ENCODE results near the gene CCDC149.
"Not testable (repeated sequence)": the region's sequence is repeated elsewhere in the genome, so short reads cannot be mapped to it uniquely, and the experiment has no call there.

The CCDC149 gene

GRCh38 chr4:24917076-24917856 is 4.4 kb upstream of the CCDC149 start:
- no peak for DNase-seq (ENCODE audit: low read depth)

- DNase-seq (ENCODE audit: low read depth): no peak
These were observed 2.5 kb upstream of the CCDC149 start for GRCh38 chr4:24915121-24915922.

- no peak for DNase-seq (ENCODE audit: low read depth)
These were observed 1.6 kb upstream of the CCDC149 start for GRCh38 chr4:24914460-24914859.

- no peak for DNase-seq (ENCODE audit: low read depth)
These were observed 260 bp upstream of the CCDC149 start for GRCh38 chr4:24913119-24913485.

GRCh38 chr4:24910499-24910898 is 2.3 kb downstream of the CCDC149 start:
- DNase-seq (ENCODE audit: low read depth): no peak

GRCh38 chr4:24909606-24910005 is 3.2 kb downstream of the CCDC149 start:
- DNase-seq (ENCODE audit: low read depth): not testable (repeated sequence)

- no peak for DNase-seq (ENCODE audit: low read depth)
These were observed 15.2 kb downstream of the CCDC149 start for GRCh38 chr4:24897639-24898038.

GRCh38 chr4:24896977-24897376 is 15.9 kb downstream of the CCDC149 start:
- DNase-seq (ENCODE audit: low read depth): no peak

GRCh38 chr4:24896056-24896455 is 16.8 kb downstream of the CCDC149 start:
- no peak for DNase-seq (ENCODE audit: low read depth)

GRCh38 chr4:24895461-24895860 is 17.4 kb downstream of the CCDC149 start:
- DNase-seq (ENCODE audit: low read depth): no peak

- no peak for DNase-seq (ENCODE audit: low read depth)
These were observed 18.0 kb downstream of the CCDC149 start for GRCh38 chr4:24894846-24895245.

- no peak for DNase-seq (ENCODE audit: low read depth)
These were observed 18.6 kb downstream of the CCDC149 start for GRCh38 chr4:24894243-24894642.

GRCh38 chr4:24892778-24893177 is 20.1 kb downstream of the CCDC149 start:
- DNase-seq (ENCODE audit: low read depth): no peak

GRCh38 chr4:24892278-24892677 is 20.6 kb downstream of the CCDC149 start:
- no peak for DNase-seq (ENCODE audit: low read depth)

- DNase-seq (ENCODE audit: low read depth): no peak
These were observed 22.2 kb downstream of the CCDC149 start for GRCh38 chr4:24890561-24891126.

- DNase-seq (ENCODE audit: low read depth): no peak
These were observed 22.9 kb downstream of the CCDC149 start for GRCh38 chr4:24889991-24890390.

- DNase-seq (ENCODE audit: low read depth): no peak
These were observed 24.1 kb downstream of the CCDC149 start for GRCh38 chr4:24888475-24889344.

- no peak for DNase-seq (ENCODE audit: low read depth)
These were observed 24.9 kb downstream of the CCDC149 start for GRCh38 chr4:24887881-24888430.

- DNase-seq (ENCODE audit: low read depth): no peak
These were observed 26.2 kb downstream of the CCDC149 start for GRCh38 chr4:24886596-24886995.

GRCh38 chr4:24885342-24885741 is 27.5 kb downstream of the CCDC149 start:
- DNase-seq (ENCODE audit: low read depth): no peak

- DNase-seq (ENCODE audit: low read depth): no peak
These were observed 27.9 kb downstream of the CCDC149 start for GRCh38 chr4:24884902-24885301.
